Colonic mucosa (tissue), 4 donors: ENCODE measurements around the gene PNMA8A. TPM values are rescaled to one million over a fixed set of nuclear protein-coding genes. Genes with fewer than 3 reads are reported as not detected.
A peak's percentile ranks its signal among the peaks of the same experiment; 100 is the strongest.

Experiments
- DNase-seq: peaks from one replicate; pipeline ENCODE4 v3.0.0-alpha.2; 2020
- H3K27ac ChIP-seq: fragments of 200-600 bp; one replicate; pipeline ENCODE4 v1.8.0; 2021
- H3K27me3 ChIP-seq: fragments of 200-600 bp; one replicate; pipeline ENCODE4 v1.8.0; 2021
- H3K36me3 ChIP-seq: fragments of 200-600 bp; one replicate; pipeline ENCODE4 v1.8.0; 2021
- H3K4me1 ChIP-seq: fragments of 200-600 bp; one replicate; pipeline ENCODE4 v1.8.0; 2021; ENCODE audit warnings: mild to moderate bottlenecking
- H3K4me3 ChIP-seq: fragments of 200-600 bp; one replicate; pipeline ENCODE4 v1.8.0; 2021
- H3K9ac ChIP-seq, 2 donors: one replicate each; pipeline ENCODE4 v1.7.0; 2013; ENCODE audit warnings: control low read depth in 2 of 2, low read depth in 2 of 2, low read length in 2 of 2
- H3K9me3 ChIP-seq: fragments of 200-600 bp; one replicate; pipeline ENCODE4 v1.8.0; 2021
- CTCF ChIP-seq: fragments of 200-600 bp; IDR thresholded peaks from one replicate; pipeline ENCODE4 v1.8.0; 2022; ENCODE audit warnings: antibody characterized with exemption, mild to moderate bottlenecking
- intact Hi-C: fragments of 100-400 bp; cut with DNase I; formaldehyde crosslinking; loops from one replicate; pipeline ENCODE4 v1.14.1; 2022
- total RNA-seq, 2 donors: library from RNA; stranded (reverse); fragmentation: NEBNext Ultra II Directional in 1 of 2; extraction: Animal tissue kit (Norgen Biotek cat#: 25700) in 1 of 2; gene quantifications; one replicate each; pipeline ENCODE4 v1.2.1, GENCODE V29; 2021
- donor health status: healthy.
- donor health status: DM: no; HTN: no; CAD: no.
- donor health status: DM: no; HTN: no; CAD: no.

Gene PNMA8A
- total RNA-seq, result 1 to 10 TPM in 1 of 2 donors, under 1 TPM in 1; 0.35 to 1.2 TPM

GRCh38 chr19:46471116-46471733, at the start of gene PNMA8A:
PNMA8A (minus strand) TSS chr19:46471563; CDS start chr19:46471035, 528 bp downstream.
- Histone ChIP-seq H3K27ac (no peak within 1 kb of the TSS), H3K4me3 (peak within 1 kb of the TSS; percentile 6), H3K36me3 (no peaks in the 10 kb centered on the region), H3K9me3 (no peaks in the 10 kb centered on the region), H3K4me1 (no peaks in the 10 kb centered on the region), H3K27me3 (peaks cover 10% of the 10 kb centered on the region), H3K9ac (peak within 1 kb of the TSS in 1 of 2 donors; percentile 24)
- no peak for DNase-seq
- no peak for TF ChIP-seq CTCF
- intact Hi-C loops, result no loop called here

GRCh38 chr19:46520616-46521015, 49.3 kb upstream of the PNMA8A start:
- no peaks in the 10 kb centered on the region for H3K9me3 ChIP-seq
- no peaks in the 10 kb centered on the region for H3K36me3 ChIP-seq
- no peak for DNase-seq
- no peak overlapping the region for H3K4me3 ChIP-seq
- no peaks in the 10 kb centered on the region for H3K4me1 ChIP-seq
- no peaks in the 10 kb centered on the region for H3K27me3 ChIP-seq
- no peak overlapping the region for H3K9ac ChIP-seq
- no peak for TF ChIP-seq CTCF
- H3K27ac ChIP-seq, result no peak overlapping the region
- intact Hi-C loops, result no loop called here

- intact Hi-C loops, result loop anchor here (5.0 kb wide), 1 partner anchor 125 kb away; no protein-coding TSS in a partner anchor
- DNase-seq, result no peak
- no peaks in the 10 kb centered on the region for H3K9me3 ChIP-seq
- H3K4me1 ChIP-seq, result no peaks in the 10 kb centered on the region
- H3K36me3 ChIP-seq, result no peaks in the 10 kb centered on the region
- H3K9ac ChIP-seq, result no peak overlapping the region
- no peaks in the 10 kb centered on the region for H3K27me3 ChIP-seq
- no peak overlapping the region for H3K4me3 ChIP-seq
- no peak overlapping the region for H3K27ac ChIP-seq
- no peak for TF ChIP-seq CTCF
These were observed 46.1 kb upstream of the PNMA8A start for GRCh38 chr19:46517471-46517870.

GRCh38 chr19:46515879-46516350, 44.6 kb upstream of the PNMA8A start:
- Histone ChIP-seq H3K36me3 (no peaks in the 10 kb centered on the region), H3K9ac (no peak overlapping the region), H3K27me3 (no peaks in the 10 kb centered on the region), H3K9me3 (no peaks in the 10 kb centered on the region), H3K4me3 (no peak overlapping the region), H3K4me1 (no peaks in the 10 kb centered on the region), H3K27ac (no peak overlapping the region)
- DNase-seq, result no peak
- TF ChIP-seq CTCF, result peak; percentile 67
- intact Hi-C loops, result loop anchor here (5.0 kb wide), 1 partner anchor 124 kb away; no protein-coding TSS in a partner anchor

- Histone ChIP-seq H3K4me1 (no peaks in the 10 kb centered on the region), H3K4me3 (no peak overlapping the region), H3K9me3 (no peaks in the 10 kb centered on the region), H3K27ac (no peak overlapping the region), H3K27me3 (no peaks in the 10 kb centered on the region), H3K36me3 (no peaks in the 10 kb centered on the region), H3K9ac (no peak overlapping the region)
- DNase-seq, result no peak
- intact Hi-C loops, result loop anchor here (5.0 kb wide), 1 partner anchor 123 kb away; no protein-coding TSS in a partner anchor
- no peak for TF ChIP-seq CTCF
These were observed 43.9 kb upstream of the PNMA8A start for GRCh38 chr19:46515290-46515609.
